ENCODE measurements around the gene RNF217. TPM values are rescaled to one million over a fixed set of nuclear protein-coding genes. Genes with fewer than 3 reads are reported as not detected.

Gene RNF217
- total RNA-seq, 2 donors from 2014 or later: 10.5 to 18.7 TPM

DNA sequence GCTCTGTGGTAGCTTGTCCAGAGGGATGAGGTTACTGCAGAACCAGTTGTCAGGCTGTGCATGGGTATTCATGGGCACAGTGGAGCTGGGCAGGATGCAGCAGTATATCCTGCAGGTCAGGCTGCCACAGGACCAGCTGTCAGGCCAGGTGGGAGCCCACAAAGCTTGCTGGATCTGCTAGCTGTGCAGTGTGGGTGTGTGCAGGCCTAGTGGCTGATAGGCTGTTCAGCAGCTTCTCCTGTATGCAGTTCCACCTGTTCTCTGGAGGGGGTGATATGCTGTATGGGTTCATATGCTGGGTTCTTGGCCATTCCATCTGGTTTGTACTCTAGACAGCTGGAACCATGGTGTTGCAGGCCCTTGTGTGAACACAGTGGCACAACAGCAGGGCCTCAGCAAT, 150.7 kb downstream of the RNF217 start:
- ATAC-seq (no peak), DNase-seq (no peak)
- H3K9me3 ChIP-seq: peaks cover 0 to 15% (median 0%) of the 10 kb centered on the region in 3 donors
- no peaks in the 10 kb centered on the region for H3K4me1 ChIP-seq
- H3K27me3 ChIP-seq: no peaks in the 10 kb centered on the region
- no peak for TF ChIP-seq POLR2A (IDR thresholded peaks at IDR 0.05)
- no peak for TF ChIP-seq CTCF (IDR thresholded peaks at IDR 0.05)
- no peak overlapping the region for H3K4me3 ChIP-seq
- intact Hi-C loops (cut with DNase I): loop anchor here (5.0 kb wide), 1 partner anchor 246 kb away; no protein-coding TSS in a partner anchor
- H3K36me3 ChIP-seq (replicated peaks in 1 of 2; ENCODE audit: insufficient read depth in 1 of 2, low read depth in 2 of 2): no peaks in the 10 kb centered on the region
- no peak overlapping the region for H3K27ac ChIP-seq

- TF ChIP-seq POLR2A (IDR thresholded peaks at IDR 0.05) (no peak), CTCF (IDR thresholded peaks at IDR 0.05) (peak; percentile 30 to 91 (median 82))
- no peak overlapping the region for H3K4me3 ChIP-seq
- intact Hi-C loops (cut with DNase I): loop anchor here (5.0 kb wide), 1 partner anchor 247 kb away; no protein-coding TSS in a partner anchor
- 0% methylated on average over 1 of the region's 1 CpG for WGBS, 2 donors
- H3K36me3 ChIP-seq (replicated peaks in 1 of 2; ENCODE audit: insufficient read depth in 1 of 2, low read depth in 2 of 2): no peaks in the 10 kb centered on the region
- H3K27ac ChIP-seq: no peak overlapping the region
- no peak for ATAC-seq
- H3K27me3 ChIP-seq: no peaks in the 10 kb centered on the region
- H3K4me1 ChIP-seq: no peaks in the 10 kb centered on the region
- DNase-seq: peak; percentile 58 to 79 (median 67)
- H3K9me3 ChIP-seq: peaks cover 0 to 15% (median 0%) of the 10 kb centered on the region in 3 donors
Measured at GRCh38 chr6:125114248-125114858, 152.1 kb downstream of the RNF217 start.

- no peak for DNase-seq
- H3K9me3 ChIP-seq: peaks cover 0 to 9% (median 0%) of the 10 kb centered on the region in 3 donors
- H3K4me1 ChIP-seq: no peaks in the 10 kb centered on the region
- 34 to 50% methylated on average over 1 of the region's 1 CpG for WGBS, 2 donors
- intact Hi-C loops (cut with DNase I): no loop called here
- ATAC-seq: no peak
- no peaks in the 10 kb centered on the region for H3K36me3 ChIP-seq (replicated peaks in 1 of 2; ENCODE audit: insufficient read depth in 1 of 2, low read depth in 2 of 2)
- TF ChIP-seq POLR2A (IDR thresholded peaks at IDR 0.05) (no peak), CTCF (IDR thresholded peaks at IDR 0.05) (no peak)
- no peak overlapping the region for H3K4me3 ChIP-seq
- H3K27ac ChIP-seq: no peak overlapping the region
- H3K27me3 ChIP-seq: no peaks in the 10 kb centered on the region
Measured at GRCh38 chr6:125116170-125116569, 153.9 kb downstream of the RNF217 start.

DNA sequence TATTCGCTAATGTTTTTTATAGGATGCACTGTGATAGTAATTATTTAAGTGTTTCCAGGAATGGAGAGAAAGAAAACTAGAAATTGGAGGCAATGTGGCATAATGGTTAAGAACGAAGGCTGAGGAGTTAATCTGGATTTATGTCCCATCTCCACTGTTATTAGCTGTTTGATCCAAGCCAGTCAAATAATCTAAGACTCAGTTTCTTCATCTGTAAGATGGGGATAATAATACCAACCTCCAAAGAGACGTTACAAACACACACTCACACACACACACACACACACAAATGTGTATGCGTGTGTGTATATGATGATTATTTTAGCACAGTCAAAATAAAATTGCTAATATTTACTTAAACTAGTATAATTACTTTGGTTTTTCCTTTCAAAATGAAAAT, 154.5 kb downstream of the RNF217 start:
- intact Hi-C loops (cut with DNase I): no loop called here
- H3K27me3 ChIP-seq: no peaks in the 10 kb centered on the region
- 70 to 72% methylated on average over 4 of the region's 4 CpGs for WGBS, 2 donors
- no peaks in the 10 kb centered on the region for H3K4me1 ChIP-seq
- H3K4me3 ChIP-seq: no peak overlapping the region
- no peak for ATAC-seq
- peaks cover 0 to 6% (median 0%) of the 10 kb centered on the region in 3 donors for H3K9me3 ChIP-seq
- DNase-seq: no peak
- H3K27ac ChIP-seq: no peak overlapping the region
- no peak for TF ChIP-seq POLR2A (IDR thresholded peaks at IDR 0.05)
- no peak for TF ChIP-seq CTCF (IDR thresholded peaks at IDR 0.05)
- H3K36me3 ChIP-seq (replicated peaks in 1 of 2; ENCODE audit: insufficient read depth in 1 of 2, low read depth in 2 of 2): no peaks in the 10 kb centered on the region

DNA sequence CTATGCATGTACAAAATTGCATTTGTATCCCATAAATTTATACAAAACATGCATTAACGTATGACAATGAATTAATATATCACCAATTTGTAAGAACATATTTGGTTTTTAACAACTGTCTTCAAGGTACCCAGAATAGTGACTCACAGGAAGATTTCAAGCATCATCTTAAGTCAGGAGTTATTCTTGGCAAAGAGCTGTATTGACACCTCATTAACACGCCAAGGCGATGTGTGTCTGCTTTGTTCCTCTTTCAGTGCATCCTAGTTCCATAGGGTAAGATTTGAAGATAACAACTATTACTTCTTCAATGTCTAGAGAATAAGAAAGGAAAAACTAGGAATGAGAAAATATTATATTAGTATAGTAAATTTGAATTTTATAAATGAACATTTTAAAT, 155.6 kb downstream of the RNF217 start:
- Histone ChIP-seq H3K4me1 (no peaks in the 10 kb centered on the region), H3K36me3 (replicated peaks in 1 of 2; ENCODE audit: insufficient read depth in 1 of 2, low read depth in 2 of 2) (no peaks in the 10 kb centered on the region), H3K27me3 (no peaks in the 10 kb centered on the region), H3K4me3 (no peak overlapping the region), H3K9me3 (no peaks in the 10 kb centered on the region), H3K27ac (no peak overlapping the region)
- DNase-seq (no peak), ATAC-seq (no peak)
- 68 to 80% methylated on average over 3 of the region's 3 CpGs for WGBS, 2 donors
- TF ChIP-seq CTCF (IDR thresholded peaks at IDR 0.05) (no peak), POLR2A (IDR thresholded peaks at IDR 0.05) (no peak)
- intact Hi-C loops (cut with DNase I): no loop called here

Data from body of pancreas (tissue), 4 donors.